IMR-90 (cell line): ENCODE results near the gene PEF1. TPM values are rescaled to one million over a fixed set of nuclear protein-coding genes. Genes with fewer than 3 reads are reported as not detected.

Experiments used
- ATAC-seq: fragments of 200-7000 bp; cut with Tn5 transposase; 2 replicates; pipeline ENCODE4 v1.9.1; 2020; ENCODE audit warnings: low read depth, mild to moderate bottlenecking, moderate library complexity
- BruUV-seq: library from RNA; stranded (reverse); fragments of 400-500 nt; replicated peaks from 2 replicates; lab custom pipeline; 2021; lab: Mats Ljungman, UMichigan
- CTCF ChIA-PET: fragments of 300-600 bp; formaldehyde crosslinking; extraction: SDS; loops from one replicate; lab custom pipeline; 2021; ENCODE audit warnings: antibody characterized with exemption; lab: Yijun Ruan, JAX
- POLR2A ChIA-PET: fragments of 300-600 bp; sonication (Branson Sonifier 250); formaldehyde crosslinking; loops from one replicate; lab custom pipeline; 2022; ENCODE audit warnings: antibody characterized with exemption; ENCODE audit not compliant: unreplicated experiment; lab: Charles Lee
- DNase-seq: peaks from one replicate; pipeline ENCODE4 v3.0.0; 2013
- H2AFZ ChIP-seq: replicated peaks from 2 replicates; pipeline ENCODE3; 2013; ENCODE audit warnings: low read length, mild to moderate bottlenecking; ENCODE audit not compliant: poor library complexity
- H2AK5ac ChIP-seq: 2 replicates; pipeline ENCODE4 v1.6.1; 2013; ENCODE audit warnings: low read depth, low read length, inconsistent platforms
- H2AK9ac ChIP-seq: replicated peaks from 2 replicates; pipeline ENCODE3; 2013; ENCODE audit warnings: mild to moderate bottlenecking, low read depth, low read length, moderate library complexity; ENCODE audit not compliant: poor library complexity
- H2BK120ac ChIP-seq: 2 replicates; pipeline ENCODE4 v1.6.1; 2013; ENCODE audit warnings: low read depth, low read length, inconsistent platforms
- H2BK15ac ChIP-seq: 3 replicates; pipeline ENCODE4 v1.6.1; 2013; ENCODE audit warnings: low read depth, low read length, inconsistent platforms
- H2BK20ac ChIP-seq: 2 replicates; pipeline ENCODE4 v1.6.1; 2013; ENCODE audit warnings: low read depth, mild to moderate bottlenecking, inconsistent platforms, low read length, moderate library complexity
- H2BK5ac ChIP-seq: 2 replicates; pipeline ENCODE4 v1.6.1; 2013; ENCODE audit warnings: mild to moderate bottlenecking, low read depth, low read length, inconsistent platforms; ENCODE audit not compliant: poor library complexity, severe bottlenecking
- H3K14ac ChIP-seq: replicated peaks from 2 replicates; pipeline ENCODE4 v1.6.1; 2013; ENCODE audit warnings: low read depth, low read length, inconsistent platforms
- H3K18ac ChIP-seq: 2 replicates; pipeline ENCODE4 v1.6.1; 2013; ENCODE audit warnings: low read depth, low read length, control low read depth
- H3K23ac ChIP-seq: 2 replicates; pipeline ENCODE4 v1.6.1; 2013; ENCODE audit warnings: low read depth, low read length, inconsistent platforms
- H3K27ac ChIP-seq: 2 replicates; pipeline ENCODE4 v1.5.1; 2013; ENCODE audit warnings: mild to moderate bottlenecking, control low read depth, low read length; ENCODE audit not compliant: insufficient read depth
- H3K27me3 ChIP-seq: 2 replicates; pipeline ENCODE4 v1.6.1; 2013; ENCODE audit warnings: low read length; ENCODE audit not compliant: control insufficient read depth, insufficient read depth
- H3K36me3 ChIP-seq: 2 replicates; pipeline ENCODE4 v1.6.1; 2013; ENCODE audit warnings: low read length, mixed read lengths; ENCODE audit not compliant: control insufficient read depth, insufficient read depth
- H3K4ac ChIP-seq: 2 replicates; pipeline ENCODE4 v1.6.1; 2013; ENCODE audit warnings: low read depth, low read length, inconsistent platforms
- H3K4me1 ChIP-seq: 2 replicates; pipeline ENCODE4 v1.6.1; 2013; ENCODE audit warnings: low read length, mixed read lengths; ENCODE audit not compliant: control insufficient read depth, insufficient read depth
- H3K4me2 ChIP-seq: 2 replicates; pipeline ENCODE4 v1.6.1; 2013; ENCODE audit warnings: low read depth, mild to moderate bottlenecking, control low read depth, low read length, moderate library complexity
- H3K4me3 ChIP-seq: 2 replicates; pipeline ENCODE4 v1.5.1; 2013; ENCODE audit warnings: low read depth, mild to moderate bottlenecking, control low read depth, low read length, moderate library complexity; ENCODE audit not compliant: insufficient read depth
- H3K56ac ChIP-seq: 2 replicates; pipeline ENCODE4 v1.6.1; 2013; ENCODE audit warnings: low read length, inconsistent platforms; ENCODE audit not compliant: insufficient read depth; ENCODE audit errors: extremely low read depth
- H3K79me1 ChIP-seq, 2 experiments: 2 replicates each; pipeline ENCODE4 v1.6.1; 2013; ENCODE audit warnings: low read length in 2 of 2, inconsistent platforms in 1 of 2, low read depth in 1 of 2
- H3K9ac ChIP-seq: 2 replicates; pipeline ENCODE4 v1.6.1; 2013; ENCODE audit warnings: low read depth, low read length, control low read depth
- H3K9me1 ChIP-seq: 2 replicates; pipeline ENCODE4 v1.6.1; 2013; ENCODE audit warnings: low read length, inconsistent platforms; ENCODE audit not compliant: insufficient read depth
- H3K9me3 ChIP-seq: 2 replicates; pipeline ENCODE4 v1.6.1; 2013; ENCODE audit warnings: low read length; ENCODE audit not compliant: control insufficient read depth, insufficient read depth
- H4K20me1 ChIP-seq: 2 replicates; pipeline ENCODE4 v1.6.1; 2013; ENCODE audit warnings: low read length, inconsistent platforms; ENCODE audit not compliant: insufficient read depth
- H4K5ac ChIP-seq: 2 replicates; pipeline ENCODE4 v1.6.1; 2013; ENCODE audit warnings: mild to moderate bottlenecking, low read depth, low read length, control low read depth
- H4K8ac ChIP-seq, 2 experiments: 2 replicates each; pipeline ENCODE4 v1.6.1; 2013; ENCODE audit warnings: low read depth in 2 of 2, low read length in 2 of 2, control low read depth in 1 of 2, inconsistent platforms in 1 of 2
- H4K91ac ChIP-seq: 2 replicates; pipeline ENCODE4 v1.6.1; 2013; ENCODE audit warnings: low read depth, low read length, inconsistent platforms; ENCODE audit not compliant: insufficient read depth
- BHLHE40 ChIP-seq: fragments of 150-350 bp; IDR thresholded peaks from 2 replicates; pipeline ENCODE4 v1.6.1; 2016; ENCODE audit warnings: mild to moderate bottlenecking, low read depth, low read length
- CEBPB ChIP-seq: IDR thresholded peaks from 2 replicates; pipeline ENCODE4 v1.6.1; 2012; ENCODE audit warnings: low read depth, low read length, improper control_type of control experiment
- MAZ ChIP-seq: IDR thresholded peaks from 2 replicates; pipeline ENCODE4 v1.6.1; 2012; ENCODE audit warnings: low read depth, mild to moderate bottlenecking, low read length, improper control_type of control experiment, moderate library complexity, borderline replicate concordance
- MXI1 ChIP-seq: IDR thresholded peaks from 2 replicates; pipeline ENCODE4 v1.6.1; 2012; ENCODE audit warnings: low read depth, mild to moderate bottlenecking, low read length, moderate library complexity, borderline replicate concordance
- NFE2L2 ChIP-seq: fragments of 150-350 bp; IDR thresholded peaks from 2 replicates; pipeline ENCODE4 v1.6.1; 2016; ENCODE audit warnings: low read depth, mild to moderate bottlenecking, low read length
- POLR2A ChIP-seq: IDR thresholded peaks from 2 replicates; pipeline ENCODE4 v1.6.1; 2012; ENCODE audit warnings: mild to moderate bottlenecking, low read depth, low read length
- RAD21 ChIP-seq: IDR thresholded peaks from 2 replicates; pipeline ENCODE4 v1.6.1; 2012; ENCODE audit warnings: low read length, improper control_type of control experiment
- RCOR1 ChIP-seq: IDR thresholded peaks from 2 replicates; pipeline ENCODE4 v1.6.1; 2012; ENCODE audit warnings: mild to moderate bottlenecking, low read length, improper control_type of control experiment; ENCODE audit not compliant: insufficient replicate concordance
- SMC3 ChIP-seq: fragments of 150-350 bp; IDR thresholded peaks from 2 replicates; pipeline ENCODE4 v1.6.1; 2016; ENCODE audit warnings: low read depth, mild to moderate bottlenecking, antibody characterized with exemption, low read length, moderate library complexity
- whole genome bisulfite sequencing, 2 experiments: methylation state at CpG; one replicate each; pipeline versions ENCODE4 v1.1.5 to v1.1.7; 2013; ENCODE audit warnings: missing lambda C conversion rate in 2 of 2; ENCODE audit not compliant: insufficient read length in 1 of 2; ENCODE audit errors: extremely low coverage in 2 of 2; 5-methylcytosine and 5-hydroxymethylcytosine counted together
- dilution Hi-C: fragments of 300-500 bp; cut with HindIII; formaldehyde crosslinking; loops from one replicate; pipeline ENCODE4 v1.14.3; 2018; ENCODE audit warnings: low sequenced_read_pairs; ENCODE audit not compliant: unreplicated experiment
- in situ Hi-C: fragments of 300-500 bp; cut with MboI; formaldehyde crosslinking; loops from 3 replicates; pipeline ENCODE4 v1.14.3; 2019; ENCODE audit warnings: low sequenced_read_pairs, inconsistent platforms, mixed read lengths
- intact Hi-C: fragments of 100-400 bp; cut with micrococcal nuclease; formaldehyde crosslinking; loops from 2 replicates; pipeline ENCODE4 v1.10.0; 2022
- polyA plus RNA-seq, 3 experiments: library from polyadenylated mRNA; depleted of rRNA; stranded (reverse); fragments of >200 nt; gene quantifications; 2 replicates each; pipeline ENCODE4 v1.2.3, GENCODE V29; 2012; ENCODE audit warnings: low replicate concordance in 1 of 3
- total RNA-seq: library from RNA; depleted of rRNA; stranded (reverse); fragments of >200 nt; gene quantifications from 2 replicates; pipeline ENCODE4 v1.2.3, GENCODE V29; 2012

PEF1 gene
- total and polyA plus RNA-seq, 2 of the 4 experiments (the other 2 are of a cell fraction): 84.2 to 104 TPM

GRCh38 chr1:31591425-31592093, 53.1 kb downstream of the PEF1 start:
- in situ Hi-C loops: no loop called here
- no peaks in the 10 kb centered on the region for H3K9me3 ChIP-seq
- no peak overlapping the region for H3K56ac ChIP-seq
- BruUV-seq: no TSS peak
- ATAC-seq (no peak), DNase-seq (no peak)
- no peaks in the 10 kb centered on the region for H3K9me1 ChIP-seq
- H2BK20ac ChIP-seq: no peak overlapping the region
- no peak overlapping the region for H2BK5ac ChIP-seq
- H3K36me3 ChIP-seq: no peaks in the 10 kb centered on the region
- H2BK15ac ChIP-seq: no peak overlapping the region; the same call in 2 of the 3 replicates
- WGBS, 2 experiments: 73% methylated on average over 5 of the region's 11 CpGs; no CpG with 5 or more reads in 1 of the 2 experiments
- H3K27me3 ChIP-seq: peaks cover 16% of the 10 kb centered on the region
- no peak overlapping the region; the same call in 1 of the 2 replicates for H3K4ac ChIP-seq
- H3K23ac ChIP-seq: no peak overlapping the region
- no peak overlapping the region for H2AK9ac ChIP-seq
- H3K4me1 ChIP-seq: no peaks in the 10 kb centered on the region
- no peak overlapping the region for H3K14ac ChIP-seq
- no peak overlapping the region for H4K91ac ChIP-seq
- intact Hi-C loops: no loop called here
- H4K20me1 ChIP-seq: no peaks in the 10 kb centered on the region
- H3K4me3 ChIP-seq: no peak overlapping the region
- POLR2A ChIA-PET: no interaction called here
- H2AK5ac ChIP-seq: no peak overlapping the region
- H2AFZ ChIP-seq: no peak overlapping the region
- no peak overlapping the region for H4K5ac ChIP-seq
- H4K8ac ChIP-seq: no peak overlapping the region
- no peak overlapping the region for H3K18ac ChIP-seq
- H2BK120ac ChIP-seq: no peak overlapping the region
- dilution Hi-C loops: no loop called here
- H3K27ac ChIP-seq: no peak overlapping the region
- H3K4me2 ChIP-seq: no peak overlapping the region
- no peaks in the 10 kb centered on the region for H3K79me1 ChIP-seq
- TF ChIP-seq RAD21 (no peak), NFE2L2 (no peak), SMC3 (no peak), CEBPB (no peak), BHLHE40 (no peak), MAZ (no peak), RCOR1 (no peak), MXI1 (no peak), POLR2A (no peak)
- no peak overlapping the region for H3K9ac ChIP-seq
- CTCF ChIA-PET: interaction anchor here (0.6 to 0.8 kb wide), 2 partner anchors 9 to 27 kb away, joined by 3 read pairs; no protein-coding TSS in a partner anchor
